Measurements from ENCODE around the gene LRRK1. TPM values are rescaled to one million over a fixed set of nuclear protein-coding genes. Genes with fewer than 3 reads are reported as not detected.
"Not testable (repeated sequence)": the region's sequence is repeated elsewhere in the genome, so short reads cannot be mapped to it uniquely, and the experiment has no call there.

LRRK1 gene
- total and polyA plus RNA-seq, 8 donors, result 2.3 to 73.3 (median 7.0) TPM

DNA sequence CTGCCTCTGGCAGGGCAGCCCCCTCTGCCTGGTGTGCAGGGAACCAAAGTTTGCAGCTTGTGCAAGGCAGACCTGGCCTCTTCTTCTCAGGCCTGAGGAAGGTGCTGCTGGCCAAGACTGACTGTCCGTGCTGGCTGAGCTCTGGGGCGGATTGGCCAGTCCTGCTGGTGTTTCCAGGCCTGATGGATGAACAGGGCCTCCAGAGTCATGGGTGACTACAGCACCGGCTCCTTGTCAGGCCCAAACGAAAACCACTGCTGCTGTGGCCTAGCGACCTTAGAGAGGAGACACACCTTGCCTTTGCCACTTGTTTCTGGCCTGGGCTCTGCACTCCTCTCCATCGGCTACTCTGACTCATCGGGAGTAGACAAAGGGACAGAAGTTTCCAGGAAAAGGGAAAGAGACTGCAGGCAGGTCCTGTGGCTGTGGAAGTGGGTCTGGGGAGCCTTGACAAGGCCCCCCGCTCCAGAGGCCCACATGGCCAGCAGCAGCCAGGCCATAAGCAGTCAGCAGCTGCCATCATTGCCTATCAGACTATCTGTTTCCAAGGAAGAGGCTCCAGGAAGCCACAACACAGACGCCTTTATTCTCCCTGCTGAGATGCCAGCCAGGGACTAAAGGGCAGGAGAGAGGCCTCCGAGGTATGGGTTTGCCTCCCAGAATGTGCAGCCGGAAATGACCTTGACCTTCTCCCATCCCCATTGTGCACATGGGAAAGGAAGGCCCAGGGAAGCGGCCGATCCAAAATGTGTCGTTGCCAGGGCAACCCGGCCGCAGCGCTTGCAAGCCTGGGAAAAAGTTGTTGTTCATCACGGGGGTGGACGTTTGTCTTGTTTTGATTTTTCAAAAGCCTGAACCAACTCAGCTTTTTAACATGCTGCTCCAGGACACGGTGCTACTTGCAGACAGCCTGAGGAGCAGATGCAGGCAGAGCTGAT is 172.2 kb downstream of the LRRK1 start:
- peaks cover 7 to 28% (median 21%) of the 10 kb centered on the region in 4 donors for H3K4me1 ChIP-seq
- peak overlapping the region; percentile 1 to 75 (median 72) for H3K27ac ChIP-seq
- WGBS, 5 donors, result 53 to 69% (median 66%) methylated on average over 18 to 20 of the region's 20 CpGs
- no peak for TF ChIP-seq EP300 (IDR thresholded peaks at IDR 0.05)
- TF ChIP-seq POLR2A (IDR thresholded peaks at IDR 0.05), result no peak
- H3K9me3 ChIP-seq, result no peaks in the 10 kb centered on the region
- no peaks in the 10 kb centered on the region for H3K27me3 ChIP-seq
- intact Hi-C loops (cut with DNase I; ENCODE audit: low total_unique reads), result no loop called here
- H3K4me3 ChIP-seq, result no peak overlapping the region
- DNase-seq, result peak in 1 of 2 donors; percentile 80
- H3K36me3 ChIP-seq, result no peaks in the 10 kb centered on the region

DNA sequence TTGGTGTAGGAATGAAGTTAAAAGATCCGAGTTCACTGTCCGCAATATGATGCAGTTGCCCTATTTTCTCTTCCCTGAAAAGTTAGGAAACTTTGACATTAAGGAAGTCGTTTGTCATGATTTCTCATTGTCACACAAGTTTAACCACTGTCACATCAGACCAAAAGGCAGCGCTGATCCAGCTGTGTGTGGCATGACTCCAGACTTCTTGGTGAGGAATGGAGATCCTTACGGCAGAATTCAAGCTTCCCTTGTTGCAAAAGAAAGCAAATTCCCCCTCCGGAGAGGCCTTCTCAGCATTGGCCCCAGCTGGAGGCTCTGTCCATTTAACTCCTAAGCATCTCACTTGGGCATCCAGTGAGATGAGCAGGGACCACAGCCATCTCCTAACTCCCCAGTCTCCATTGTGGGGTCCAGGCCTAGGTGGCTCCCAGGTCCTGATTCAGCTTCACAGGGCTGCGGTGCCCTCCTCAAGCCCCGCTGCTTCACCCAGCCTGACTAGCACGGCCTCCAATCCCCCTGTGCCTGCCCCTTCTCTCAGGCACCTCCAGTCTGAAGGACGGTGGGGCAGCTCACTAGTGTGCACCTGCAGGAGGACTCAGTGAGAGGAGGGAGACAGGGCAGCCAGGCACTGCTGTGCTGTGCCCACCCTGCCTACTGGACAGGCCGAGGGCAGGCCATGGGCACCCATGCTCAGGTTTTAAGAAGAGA is 173.2 kb downstream of the LRRK1 start:
- H3K27me3 ChIP-seq, result no peaks in the 10 kb centered on the region
- peaks cover 7 to 28% (median 21%) of the 10 kb centered on the region in 4 donors for H3K4me1 ChIP-seq
- no peak overlapping the region for H3K4me3 ChIP-seq
- no peaks in the 10 kb centered on the region for H3K36me3 ChIP-seq
- DNase-seq, result peak in 1 of 2 donors; percentile 59
- H3K27ac ChIP-seq, result peak overlapping the region in 4 of 5 donors; percentile 54 to 75 (median 73)
- peak in 1 of 3 donors; percentile 2 for TF ChIP-seq POLR2AphosphoS5 (IDR thresholded peaks at IDR 0.05)
- TF ChIP-seq EP300 (IDR thresholded peaks at IDR 0.05), result no peak
- WGBS, 5 donors, result 70 to 82% (median 78%) methylated on average over 10 to 11 of the region's 11 CpGs
- no peaks in the 10 kb centered on the region for H3K9me3 ChIP-seq
- intact Hi-C loops (cut with DNase I; ENCODE audit: low total_unique reads), result no loop called here

DNA sequence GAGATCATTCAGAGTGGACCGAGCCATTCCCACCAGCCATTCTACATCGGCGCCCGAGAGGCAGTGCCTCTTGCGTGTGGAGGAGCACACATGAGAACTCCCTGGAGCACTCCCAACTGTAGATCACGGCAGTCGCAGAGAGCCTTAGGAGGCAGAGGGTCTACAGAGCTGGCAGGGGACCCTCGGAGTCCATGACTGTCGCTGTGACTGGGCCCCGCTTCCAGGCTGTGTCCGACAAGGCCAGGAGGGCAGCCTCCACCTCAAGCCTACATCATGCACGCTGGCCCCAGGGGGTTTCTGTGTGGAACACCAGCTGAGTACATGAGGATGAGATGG is 173.7 kb downstream of the LRRK1 start:
- H3K9me3 ChIP-seq, result no peaks in the 10 kb centered on the region
- DNase-seq, result no peak
- H3K27ac ChIP-seq, result peak overlapping the region in 4 of 5 donors; percentile 54 to 75 (median 73)
- WGBS, 5 donors, result 95 to 98% (median 97%) methylated on average over 7 to 12 of the region's 12 CpGs
- no peak overlapping the region for H3K4me3 ChIP-seq
- intact Hi-C loops (cut with DNase I; ENCODE audit: low total_unique reads), result no loop called here
- TF ChIP-seq EP300 (IDR thresholded peaks at IDR 0.05) (no peak), POLR2AphosphoS5 (IDR thresholded peaks at IDR 0.05) (no peak), POLR2A (IDR thresholded peaks at IDR 0.05) (no peak)
- TF ChIP-seq, protein P1, sequence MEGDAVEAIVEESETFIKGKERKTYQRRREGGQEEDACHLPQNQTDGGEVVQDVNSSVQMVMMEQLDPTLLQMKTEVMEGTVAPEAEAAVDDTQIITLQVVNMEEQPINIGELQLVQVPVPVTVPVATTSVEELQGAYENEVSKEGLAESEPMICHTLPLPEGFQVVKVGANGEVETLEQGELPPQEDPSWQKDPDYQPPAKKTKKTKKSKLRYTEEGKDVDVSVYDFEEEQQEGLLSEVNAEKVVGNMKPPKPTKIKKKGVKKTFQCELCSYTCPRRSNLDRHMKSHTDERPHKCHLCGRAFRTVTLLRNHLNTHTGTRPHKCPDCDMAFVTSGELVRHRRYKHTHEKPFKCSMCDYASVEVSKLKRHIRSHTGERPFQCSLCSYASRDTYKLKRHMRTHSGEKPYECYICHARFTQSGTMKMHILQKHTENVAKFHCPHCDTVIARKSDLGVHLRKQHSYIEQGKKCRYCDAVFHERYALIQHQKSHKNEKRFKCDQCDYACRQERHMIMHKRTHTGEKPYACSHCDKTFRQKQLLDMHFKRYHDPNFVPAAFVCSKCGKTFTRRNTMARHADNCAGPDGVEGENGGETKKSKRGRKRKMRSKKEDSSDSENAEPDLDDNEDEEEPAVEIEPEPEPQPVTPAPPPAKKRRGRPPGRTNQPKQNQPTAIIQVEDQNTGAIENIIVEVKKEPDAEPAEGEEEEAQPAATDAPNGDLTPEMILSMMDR (IDR thresholded peaks at IDR 0.05), result no peak
- H3K27me3 ChIP-seq, result no peaks in the 10 kb centered on the region
- peaks cover 7 to 28% (median 21%) of the 10 kb centered on the region in 4 donors for H3K4me1 ChIP-seq
- H3K36me3 ChIP-seq, result no peaks in the 10 kb centered on the region

DNA sequence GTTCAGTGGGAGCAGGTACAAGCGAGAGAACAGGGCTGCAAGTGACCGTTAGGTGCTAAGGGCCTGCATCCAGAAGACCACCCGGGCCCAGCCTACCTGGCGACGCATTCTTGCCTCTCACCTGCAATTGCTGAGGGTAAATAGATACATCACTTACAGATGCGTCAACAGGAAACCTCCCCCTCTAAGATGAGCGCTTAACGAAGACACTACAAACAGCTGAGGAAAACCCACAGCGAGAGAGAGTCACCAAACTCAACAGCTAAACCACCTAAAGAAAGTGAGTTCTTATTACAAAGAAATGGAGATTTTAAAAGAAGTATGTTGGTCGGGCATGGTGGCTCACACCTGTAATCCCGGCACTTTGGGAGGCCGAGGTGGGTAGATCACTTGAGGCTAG is 174.8 kb downstream of the LRRK1 start:
- H3K4me1 ChIP-seq, result peaks cover 1 to 21% (median 14%) of the 10 kb centered on the region in 4 donors
- intact Hi-C loops (cut with DNase I; ENCODE audit: low total_unique reads), result no loop called here
- WGBS, 5 donors, result 86 to 93% (median 90%) methylated on average over 12 of the region's 12 CpGs
- TF ChIP-seq, protein P1 (IDR thresholded peaks at IDR 0.05), result no peak
- TF ChIP-seq EP300 (IDR thresholded peaks at IDR 0.05) (no peak), POLR2A (IDR thresholded peaks at IDR 0.05) (no peak), POLR2AphosphoS5 (IDR thresholded peaks at IDR 0.05) (no peak)
- no peaks in the 10 kb centered on the region for H3K9me3 ChIP-seq
- H3K27me3 ChIP-seq, result no peaks in the 10 kb centered on the region
- DNase-seq, result no peak
- no peaks in the 10 kb centered on the region for H3K36me3 ChIP-seq
- no peak overlapping the region for H3K4me3 ChIP-seq
- H3K27ac ChIP-seq, result no peak overlapping the region

DNA sequence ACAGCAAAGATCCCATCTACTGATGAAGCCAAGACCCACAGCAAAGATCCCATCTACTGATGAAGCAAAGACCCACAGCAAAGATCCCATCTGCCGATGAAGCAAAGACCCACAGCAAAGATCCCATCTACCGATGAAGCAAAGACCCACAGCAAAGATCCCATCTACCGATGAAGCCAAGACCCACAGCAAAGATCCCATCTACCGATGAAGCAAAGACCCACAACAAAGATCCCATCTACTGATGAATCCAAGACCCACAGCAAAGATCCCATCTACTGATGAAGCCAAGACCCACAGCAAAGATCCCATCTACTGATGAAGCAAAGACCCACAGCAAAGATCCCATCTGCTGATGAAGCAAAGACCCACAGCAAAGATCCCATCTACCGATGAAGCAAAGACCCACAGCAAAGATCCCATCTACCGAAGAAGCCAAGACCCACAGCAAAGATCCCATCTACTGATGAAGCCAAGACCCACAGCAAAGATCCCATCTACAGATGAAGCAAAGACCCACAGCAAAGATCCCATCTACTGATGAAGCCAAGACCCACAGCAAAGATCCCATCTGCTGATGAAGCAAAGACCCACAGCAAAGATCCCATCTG is 176.7 kb downstream of the LRRK1 start:
- 50 to 89% (median 84%) methylated on average over 4 to 6 of the region's 6 CpGs for WGBS, 5 donors
- intact Hi-C loops (cut with DNase I; ENCODE audit: low total_unique reads); H3K4me3 ChIP-seq; H3K27ac ChIP-seq; H3K9me3 ChIP-seq; H3K36me3 ChIP-seq; H3K27me3 ChIP-seq; DNase-seq: not testable (repeated sequence)
- H3K4me1 ChIP-seq, result peaks cover 0 to 18% (median 11%) of the 10 kb centered on the region in 4 donors

All from stomach (tissue), 9 donors.